Measurements from ENCODE around the gene PXDN. TPM values are rescaled to one million over a fixed set of nuclear protein-coding genes. Genes with fewer than 3 reads are reported as not detected.

Gene PXDN
- total and polyA plus RNA-seq, 9 of the 15 experiments (the other 6 are each of a cell fraction or from before 2014, with no cell fraction given) = 0.49 TPM; not detected in 8

DNA sequence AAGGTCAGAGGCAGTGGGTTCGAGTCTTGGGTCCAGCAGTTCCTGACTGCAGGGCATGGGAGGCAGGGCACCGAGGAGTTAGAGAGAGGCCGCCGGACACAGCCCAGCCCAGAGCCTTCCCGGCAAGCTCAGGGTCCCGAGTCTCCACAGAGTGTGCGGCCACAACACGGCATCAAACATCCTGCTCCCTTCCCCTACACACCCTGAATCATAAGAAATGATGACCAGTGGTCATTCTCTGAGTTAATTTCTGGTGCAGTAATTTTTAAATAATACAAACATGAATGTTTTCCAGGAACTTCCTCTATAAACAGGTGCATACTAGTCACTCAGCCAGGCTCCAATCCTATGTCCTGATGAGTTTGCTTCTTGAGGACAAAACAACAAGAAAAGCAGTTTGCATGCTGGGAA, 118.0 kb downstream of the PXDN start:
- Histone ChIP-seq H3K27ac (ENCODE audit: extremely low read depth, low read depth, low read length) (no peak overlapping the region), H3K79me2 (ENCODE audit: control insufficient read depth, insufficient read depth, low read length) (no peaks in the 10 kb centered on the region), H3K9me1 (ENCODE audit: control insufficient read depth, insufficient read depth, low read length) (peaks cover 3% of the 10 kb centered on the region), H3K27me3 (ENCODE audit: control insufficient read depth in 2 of 2, insufficient read depth in 2 of 2, low read length in 2 of 2) (peaks cover 8 to 16% of the 10 kb centered on the region in 2 experiments; a peak in 3 of 5 replicates), H3K36me3 (ENCODE audit: control insufficient read depth, insufficient read depth, low read length) (no peaks in the 10 kb centered on the region), H4K20me1 (replicated peaks; ENCODE audit: control insufficient read depth, insufficient read depth, low read length) (no peaks in the 10 kb centered on the region), H3K4me2 (ENCODE audit: insufficient read depth, low read length) (no peak overlapping the region), H2AFZ (ENCODE audit: low read depth, low read length) (no peak overlapping the region), H3K4me3 (no peak overlapping the region), H3K4me1 (replicated peaks in 1 of 2; ENCODE audit: control insufficient read depth in 2 of 2, insufficient read depth in 2 of 2, low read length in 2 of 2) (no peaks in the 10 kb centered on the region), H3K9ac (ENCODE audit: insufficient read depth in 1 of 2, low read depth in 2 of 2, low read length in 2 of 2) (no peak overlapping the region), H3K9me3 (replicated peaks; ENCODE audit: control insufficient read depth, insufficient read depth, low read depth, low read length) (no peaks in the 10 kb centered on the region)
- no TSS peak for BruUV-seq (replicated peaks)
- ChIA-PET POLR2A (no interaction called here), CTCF (ENCODE audit: low intra/inter-chr PET ratio) (no interaction called here)
- DNase-seq (ENCODE audit: extremely low read depth in 1 of 4, low spot score in 3 of 4) = no peak
- ATAC-seq = no peak
- WGBS (ENCODE audit: insufficient coverage, low coverage, missing lambda C conversion rate) = 0% methylated on average over 7 of the region's 8 CpGs
- no peak for FAIRE-seq
- in situ Hi-C loops (cut with MboI) = no loop called here
- intact Hi-C loops (cut with micrococcal nuclease) = no loop called here
- no peak for TF ChIP-seq SREBF1 (IDR thresholded peaks at IDR 0.05; ENCODE audit: borderline replicate concordance, low read depth, low read length)
- TF ChIP-seq HNRNPLL (IDR thresholded peaks at IDR 0.05; ENCODE audit: low read depth, low read length, poor library complexity, severe bottlenecking) = no peak
- no peak for TF ChIP-seq ZNF133 (CRISPR knock-in tag; IDR thresholded peaks at IDR 0.05)
- no peak for TF ChIP-seq MCM3 (IDR thresholded peaks at IDR 0.05)
- no peak for TF ChIP-seq ZNF146 (CRISPR knock-in tag; IDR thresholded peaks at IDR 0.05; ENCODE audit: unreplicated experiment)
- TF ChIP-seq MCM2 (IDR thresholded peaks at IDR 0.05; ENCODE audit: low read depth) = no peak
- TF ChIP-seq, protein P1, sequence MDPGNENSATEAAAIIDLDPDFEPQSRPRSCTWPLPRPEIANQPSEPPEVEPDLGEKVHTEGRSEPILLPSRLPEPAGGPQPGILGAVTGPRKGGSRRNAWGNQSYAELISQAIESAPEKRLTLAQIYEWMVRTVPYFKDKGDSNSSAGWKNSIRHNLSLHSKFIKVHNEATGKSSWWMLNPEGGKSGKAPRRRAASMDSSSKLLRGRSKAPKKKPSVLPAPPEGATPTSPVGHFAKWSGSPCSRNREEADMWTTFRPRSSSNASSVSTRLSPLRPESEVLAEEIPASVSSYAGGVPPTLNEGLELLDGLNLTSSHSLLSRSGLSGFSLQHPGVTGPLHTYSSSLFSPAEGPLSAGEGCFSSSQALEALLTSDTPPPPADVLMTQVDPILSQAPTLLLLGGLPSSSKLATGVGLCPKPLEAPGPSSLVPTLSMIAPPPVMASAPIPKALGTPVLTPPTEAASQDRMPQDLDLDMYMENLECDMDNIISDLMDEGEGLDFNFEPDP (CRISPR knock-in tag; IDR thresholded peaks at IDR 0.05) = no peak
- no peak for TF ChIP-seq HNRNPL (IDR thresholded peaks at IDR 0.05; ENCODE audit: low read depth, low read length)
- TF ChIP-seq, protein P2, sequence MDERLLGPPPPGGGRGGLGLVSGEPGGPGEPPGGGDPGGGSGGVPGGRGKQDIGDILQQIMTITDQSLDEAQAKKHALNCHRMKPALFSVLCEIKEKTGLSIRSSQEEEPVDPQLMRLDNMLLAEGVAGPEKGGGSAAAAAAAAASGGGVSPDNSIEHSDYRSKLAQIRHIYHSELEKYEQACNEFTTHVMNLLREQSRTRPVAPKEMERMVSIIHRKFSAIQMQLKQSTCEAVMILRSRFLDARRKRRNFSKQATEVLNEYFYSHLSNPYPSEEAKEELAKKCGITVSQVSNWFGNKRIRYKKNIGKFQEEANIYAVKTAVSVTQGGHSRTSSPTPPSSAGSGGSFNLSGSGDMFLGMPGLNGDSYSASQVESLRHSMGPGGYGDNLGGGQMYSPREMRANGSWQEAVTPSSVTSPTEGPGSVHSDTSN (CRISPR knock-in tag; IDR thresholded peaks at IDR 0.05; ENCODE audit: low read depth) = no peak
- TF ChIP-seq, protein P2 (tag; conservative IDR thresholded peaks at IDR 0.05; ENCODE audit: low read depth) = no peak
- TF ChIP-seq PHF21A (IDR thresholded peaks at IDR 0.05; ENCODE audit: borderline replicate concordance, low read depth) = no peak

Data from K562 (cell line).